HG03565 (cell line): Measurements from ENCODE around the gene GPC5.
"Not testable (repeated sequence)": the region's sequence is repeated elsewhere in the genome, so short reads cannot be mapped to it uniquely, and the experiment has no call there.

Source experiments
- ATAC-seq: cut with Tn5 transposase; IDR thresholded peaks from one replicate; pipeline ENCODE4 v1.9.1; 2021; ENCODE audit warnings: mild to moderate bottlenecking, moderate library complexity; ENCODE audit not compliant: unreplicated experiment

GPC5 gene

GRCh38 chr13:92513672-92514071 lies 1115.3 kb downstream of the GPC5 start:
- no peak for ATAC-seq

- no peak for ATAC-seq
Measured at GRCh38 chr13:92514420-92515125, 1116.2 kb downstream of the GPC5 start.

- ATAC-seq: not testable (repeated sequence)
Measured at GRCh38 chr13:92516878-92517277, 1118.5 kb downstream of the GPC5 start.

- not testable (repeated sequence) for ATAC-seq
Measured at GRCh38 chr13:92518622-92519021, 1120.2 kb downstream of the GPC5 start.

- no peak for ATAC-seq
Measured at GRCh38 chr13:92530364-92530763, 1131.9 kb downstream of the GPC5 start.

- no peak for ATAC-seq
Measured at GRCh38 chr13:92535222-92536006, 1137.0 kb downstream of the GPC5 start.

- ATAC-seq: no peak
Measured at GRCh38 chr13:92537471-92537870, 1139.0 kb downstream of the GPC5 start.

GRCh38 chr13:92538164-92538563 lies 1139.7 kb downstream of the GPC5 start:
- no peak for ATAC-seq

- not testable (repeated sequence) for ATAC-seq
Measured at GRCh38 chr13:92539148-92539547, 1140.7 kb downstream of the GPC5 start.

GRCh38 chr13:92547266-92547665 lies 1148.8 kb downstream of the GPC5 start:
- ATAC-seq: no peak

- no peak for ATAC-seq
Measured at GRCh38 chr13:92549276-92549675, 1150.9 kb downstream of the GPC5 start.

- no peak for ATAC-seq
Measured at GRCh38 chr13:92553470-92554114, 1155.2 kb downstream of the GPC5 start.

GRCh38 chr13:92560883-92561282 lies 1162.5 kb downstream of the GPC5 start:
- no peak for ATAC-seq

GRCh38 chr13:92564942-92565341 lies 1166.5 kb downstream of the GPC5 start:
- ATAC-seq: no peak

- no peak for ATAC-seq
Measured at GRCh38 chr13:92566767-92567166, 1168.3 kb downstream of the GPC5 start.

GRCh38 chr13:92572190-92572589 lies 1173.8 kb downstream of the GPC5 start:
- ATAC-seq: no peak

- ATAC-seq: peak; percentile 64
Measured at GRCh38 chr13:92573467-92574057, 1175.1 kb downstream of the GPC5 start.

- ATAC-seq: no peak
Measured at GRCh38 chr13:92574499-92574898, 1176.1 kb downstream of the GPC5 start.

- ATAC-seq: no peak
Measured at GRCh38 chr13:92575777-92576176, 1177.4 kb downstream of the GPC5 start.

GRCh38 chr13:92578358-92578757 lies 1179.9 kb downstream of the GPC5 start:
- ATAC-seq: no peak

GRCh38 chr13:92589955-92590354 lies 1191.5 kb downstream of the GPC5 start:
- no peak for ATAC-seq
